GM12864 (cell line): ENCODE measurements around the gene GRB2.
"Not testable (repeated sequence)": the region's sequence is repeated elsewhere in the genome, so short reads cannot be mapped to it uniquely, and the experiment has no call there.

Experiments used
- DNase-seq: peaks from one replicate; pipeline ENCODE4 v3.0.0-alpha.2; 2011; ENCODE audit warnings: low read depth
- H3K4me3 ChIP-seq: 2 replicates; pipeline ENCODE4 v1.5.1; 2011; ENCODE audit warnings: mild to moderate bottlenecking, low read depth, low read length, control low read depth
- TF ChIP-seq, protein P1 (sequence below): IDR thresholded peaks from 2 replicates; pipeline ENCODE4 v1.5.1; 2011; ENCODE audit warnings: low read depth, mild to moderate bottlenecking, moderate library complexity, low read length, control low read depth, inconsistent platforms; ENCODE audit errors: missing control alignments

GRB2 gene

DNA sequence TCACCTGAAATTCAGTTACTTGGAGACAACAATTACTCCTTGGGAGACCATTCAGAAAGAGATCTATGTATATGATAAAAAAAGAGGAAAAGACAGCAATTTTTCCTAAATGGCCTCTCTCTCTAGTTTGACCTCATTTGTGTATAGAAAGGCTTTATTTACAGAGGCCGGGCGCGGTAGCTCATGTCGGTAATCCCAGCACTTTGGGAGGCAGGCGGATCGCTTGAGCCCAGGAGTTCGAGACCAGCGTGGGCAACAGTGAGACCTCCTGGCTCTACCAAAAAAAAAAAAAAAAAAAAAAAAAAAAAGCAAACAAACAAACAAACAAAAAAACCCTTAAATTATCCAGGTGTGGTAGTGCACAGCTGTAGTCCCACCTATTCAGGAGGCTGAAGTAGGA lies 20.7 kb downstream of the GRB2 start:
- TF ChIP-seq, protein P1, sequence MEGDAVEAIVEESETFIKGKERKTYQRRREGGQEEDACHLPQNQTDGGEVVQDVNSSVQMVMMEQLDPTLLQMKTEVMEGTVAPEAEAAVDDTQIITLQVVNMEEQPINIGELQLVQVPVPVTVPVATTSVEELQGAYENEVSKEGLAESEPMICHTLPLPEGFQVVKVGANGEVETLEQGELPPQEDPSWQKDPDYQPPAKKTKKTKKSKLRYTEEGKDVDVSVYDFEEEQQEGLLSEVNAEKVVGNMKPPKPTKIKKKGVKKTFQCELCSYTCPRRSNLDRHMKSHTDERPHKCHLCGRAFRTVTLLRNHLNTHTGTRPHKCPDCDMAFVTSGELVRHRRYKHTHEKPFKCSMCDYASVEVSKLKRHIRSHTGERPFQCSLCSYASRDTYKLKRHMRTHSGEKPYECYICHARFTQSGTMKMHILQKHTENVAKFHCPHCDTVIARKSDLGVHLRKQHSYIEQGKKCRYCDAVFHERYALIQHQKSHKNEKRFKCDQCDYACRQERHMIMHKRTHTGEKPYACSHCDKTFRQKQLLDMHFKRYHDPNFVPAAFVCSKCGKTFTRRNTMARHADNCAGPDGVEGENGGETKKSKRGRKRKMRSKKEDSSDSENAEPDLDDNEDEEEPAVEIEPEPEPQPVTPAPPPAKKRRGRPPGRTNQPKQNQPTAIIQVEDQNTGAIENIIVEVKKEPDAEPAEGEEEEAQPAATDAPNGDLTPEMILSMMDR, result no peak
- H3K4me3 ChIP-seq, result no peak overlapping the region
- no peak for DNase-seq

DNA sequence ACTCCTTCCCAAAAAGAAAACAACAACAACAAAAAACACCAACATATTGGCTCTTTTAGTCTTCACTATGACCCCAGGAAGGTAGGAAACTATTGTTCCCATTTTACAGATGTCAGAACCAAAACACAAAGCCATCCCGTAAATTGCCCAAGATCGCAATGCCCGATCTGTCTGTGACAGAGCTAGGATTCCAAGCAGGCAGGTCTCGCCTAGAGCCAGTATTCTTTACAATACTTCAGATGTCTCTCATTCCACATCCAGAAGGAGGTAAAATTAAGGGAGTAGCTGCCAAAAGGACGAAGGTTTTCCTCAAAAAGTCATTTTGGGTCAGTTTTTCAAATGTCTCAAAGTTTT lies 21.7 kb downstream of the GRB2 start:
- TF ChIP-seq, protein P1, result no peak
- DNase-seq, result no peak
- H3K4me3 ChIP-seq, result no peak overlapping the region

DNA sequence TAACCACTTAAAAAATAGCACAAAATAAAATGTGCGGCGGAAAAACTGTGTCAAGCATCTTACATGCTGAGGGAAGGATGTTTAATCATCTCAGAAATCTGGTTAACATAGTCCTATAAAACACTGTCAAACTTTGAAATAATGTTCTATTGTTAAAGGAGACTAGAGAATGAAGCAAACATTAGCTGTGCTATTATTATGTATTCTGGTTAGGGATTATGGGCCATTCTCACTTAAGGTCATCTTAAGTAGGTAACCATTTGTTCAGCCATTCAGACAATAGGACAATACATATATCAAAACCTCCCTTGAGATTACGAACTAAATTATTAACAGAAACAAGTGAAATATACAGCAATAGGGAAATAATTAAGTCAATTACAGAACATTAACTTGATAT lies 24.7 kb downstream of the GRB2 start:
- TF ChIP-seq, protein P1, result no peak
- H3K4me3 ChIP-seq, result no peak overlapping the region
- DNase-seq, result no peak

DNA sequence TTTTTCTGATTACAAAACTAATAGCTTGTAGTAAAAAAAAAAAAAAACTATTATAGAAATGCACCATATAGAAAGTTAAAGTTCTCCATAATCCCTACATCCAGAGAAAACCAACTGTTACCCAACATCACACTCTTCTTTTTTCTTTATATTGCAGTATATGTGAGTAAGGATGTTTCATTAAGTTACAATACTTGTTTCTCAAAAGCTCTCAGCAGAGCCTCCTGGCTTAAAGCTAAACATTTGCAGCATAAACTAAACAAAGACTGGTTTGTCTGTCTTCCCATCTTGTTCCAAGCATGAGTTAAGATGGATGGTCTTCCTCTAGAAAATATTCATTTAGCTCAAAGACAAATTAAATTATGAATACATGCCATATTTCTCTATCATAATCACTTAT lies 25.2 kb downstream of the GRB2 start:
- TF ChIP-seq, protein P1, result no peak
- H3K4me3 ChIP-seq, result no peak overlapping the region
- DNase-seq, result no peak

DNA sequence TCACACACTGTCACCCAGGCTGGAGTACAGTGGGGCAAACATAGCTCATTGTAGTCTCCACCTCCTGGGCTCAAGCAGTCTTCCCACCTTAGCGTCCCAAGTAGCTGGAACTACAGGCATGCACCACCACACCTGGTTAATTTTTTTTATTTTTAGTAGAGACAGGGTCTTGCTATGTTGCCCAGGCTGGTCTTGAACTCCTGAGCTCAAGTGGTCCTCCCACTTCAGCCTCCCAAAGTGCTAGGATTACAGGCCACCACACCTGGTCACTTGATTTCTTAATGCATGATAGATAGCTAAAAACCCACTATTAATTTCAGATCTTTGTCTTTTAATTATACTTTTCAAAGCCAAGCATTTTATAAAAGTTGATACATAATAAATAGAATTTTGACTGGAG lies 26.1 kb downstream of the GRB2 start:
- DNase-seq, H3K4me3 ChIP-seq: not testable (repeated sequence)

DNA sequence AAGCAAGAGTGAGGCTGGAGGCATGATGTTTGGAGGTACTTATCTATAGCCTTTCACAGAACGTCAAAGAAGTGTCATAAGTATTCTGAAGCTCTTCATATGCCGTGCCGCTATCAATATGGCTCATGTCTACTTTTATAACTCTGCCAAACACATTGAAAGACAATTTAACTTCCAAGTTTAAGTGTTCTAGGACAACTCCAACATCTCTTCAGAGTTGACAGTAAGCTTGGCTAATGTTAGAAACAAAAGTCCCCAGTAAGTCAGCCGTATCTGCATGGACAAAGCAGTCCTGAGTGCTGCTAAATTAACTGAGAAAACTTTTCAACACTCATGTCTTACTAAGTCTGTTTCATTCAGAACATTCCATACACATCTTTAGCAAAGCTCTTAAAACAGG lies 32.2 kb downstream of the GRB2 start:
- TF ChIP-seq, protein P1, result no peak
- DNase-seq, result no peak

DNA sequence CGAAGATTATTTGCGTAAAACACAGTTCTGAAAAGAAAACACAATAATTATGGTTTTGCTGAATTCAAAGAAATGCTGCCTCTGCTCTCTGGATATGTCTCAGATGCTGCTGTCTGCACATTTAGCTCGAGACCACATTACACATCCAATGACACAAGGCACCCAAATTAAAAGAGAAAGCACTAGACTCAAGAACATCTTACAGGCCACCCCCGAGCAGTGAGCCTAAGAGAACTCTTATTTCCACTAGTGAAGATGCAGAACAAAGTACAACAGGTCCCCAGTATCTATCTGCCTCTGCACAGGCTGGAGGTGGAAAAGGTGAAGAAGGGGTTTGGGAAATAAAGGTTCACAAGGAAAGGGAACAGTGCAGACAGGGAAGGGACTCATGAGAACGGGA lies 33.5 kb downstream of the GRB2 start:
- H3K4me3 ChIP-seq, result no peak overlapping the region
- no peak for DNase-seq
- TF ChIP-seq, protein P1, result no peak

More for the DNA sequence above, 32.2 kb downstream of the GRB2 start:
- no peak overlapping the region for H3K4me3 ChIP-seq

DNA sequence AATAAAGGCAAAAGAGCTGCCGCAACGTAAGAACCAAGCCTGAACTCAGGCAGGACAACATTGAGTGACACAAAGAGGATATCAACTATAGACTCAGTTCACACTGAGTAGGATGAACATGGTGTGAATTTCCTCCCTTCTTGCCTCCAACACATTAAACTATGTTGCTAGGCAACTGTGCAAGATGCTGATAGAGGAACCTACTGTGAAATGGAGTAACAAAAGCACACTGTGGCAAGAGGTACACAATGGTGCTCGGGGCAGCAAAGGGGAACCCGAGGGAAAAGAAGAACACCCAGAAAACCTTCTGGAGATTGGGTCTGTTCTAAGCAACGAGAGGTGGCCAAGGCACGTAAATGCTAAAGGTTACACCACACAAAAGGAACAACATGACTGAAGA lies 34.1 kb downstream of the GRB2 start:
- no peak overlapping the region for H3K4me3 ChIP-seq
- no peak for DNase-seq
- TF ChIP-seq, protein P1, result no peak
